Type B pancreatic cell (in vitro differentiated cells): ENCODE results near the gene GRIN2C. TPM values are rescaled to one million over a fixed set of nuclear protein-coding genes. Genes with fewer than 3 reads are reported as not detected.
"Not testable (repeated sequence)": the region's sequence is repeated elsewhere in the genome, so short reads cannot be mapped to it uniquely, and the experiment has no call there.

ENCODE experiments used
- DNase-seq: peaks from one replicate; pipeline ENCODE4 v3.0.0; 2021; ENCODE audit warnings: mixed read lengths; ENCODE audit not compliant: unreplicated experiment; ENCODE audit errors: extremely low spot score
- H3K27ac Mint-ChIP-seq: 2 replicates; pipeline ENCODE4 v1.8.0; 2021; ENCODE audit warnings: mild to moderate bottlenecking, mixed read lengths
- H3K27me3 Mint-ChIP-seq: 2 replicates; pipeline ENCODE4 v1.8.0; 2021; ENCODE audit warnings: mixed read lengths
- H3K36me3 Mint-ChIP-seq: 2 replicates; pipeline ENCODE4 v1.8.0; 2021; ENCODE audit warnings: mixed read lengths
- H3K4me1 Mint-ChIP-seq: one replicate; pipeline ENCODE4 v1.8.0; 2021; ENCODE audit warnings: mixed read lengths; ENCODE audit not compliant: unreplicated experiment
- H3K4me3 Mint-ChIP-seq: 2 replicates; pipeline ENCODE4 v1.8.0; 2021; ENCODE audit warnings: mild to moderate bottlenecking, mixed read lengths
- H3K9me3 Mint-ChIP-seq: 2 replicates; pipeline ENCODE4 v1.8.0; 2021; ENCODE audit warnings: mixed read lengths
- long read RNA-seq: library from polyadenylated mRNA; unstranded; transcript quantifications from one replicate; pipeline ENCODE4 v2.0.0, GENCODE V29; 2020
- total RNA-seq: library from RNA; stranded (reverse); gene quantifications from 2 replicates; pipeline ENCODE4 v1.2.1, GENCODE V29; 2021; ENCODE audit warnings: low replicate concordance
- TF ChIP-seq, protein P1 (sequence below): fragments of 200-600 bp; sonication (generic); conservative IDR thresholded peaks from 2 replicates; pipeline ENCODE4 v1.5.0; 2021; ENCODE audit warnings: antibody characterized with exemption, mild to moderate bottlenecking

Gene GRIN2C
- total RNA-seq, result 0.36 and 0.72 TPM in 2 replicates
- long read RNA-seq, result 0 reads

- Mint-ChIP-seq H3K9me3 (no peaks in the 10 kb centered on the region), H3K4me3 (peak within 1 kb of the TSS; percentile 71), H3K4me1 (peaks cover under 1% of the 10 kb centered on the region), H3K27ac (peak within 1 kb of the TSS; percentile 34), H3K36me3 (peaks cover 5% of the 10 kb centered on the region), H3K27me3 (peaks cover 73% of the 10 kb centered on the region)
- no peak for DNase-seq
- TF ChIP-seq, protein P1, sequence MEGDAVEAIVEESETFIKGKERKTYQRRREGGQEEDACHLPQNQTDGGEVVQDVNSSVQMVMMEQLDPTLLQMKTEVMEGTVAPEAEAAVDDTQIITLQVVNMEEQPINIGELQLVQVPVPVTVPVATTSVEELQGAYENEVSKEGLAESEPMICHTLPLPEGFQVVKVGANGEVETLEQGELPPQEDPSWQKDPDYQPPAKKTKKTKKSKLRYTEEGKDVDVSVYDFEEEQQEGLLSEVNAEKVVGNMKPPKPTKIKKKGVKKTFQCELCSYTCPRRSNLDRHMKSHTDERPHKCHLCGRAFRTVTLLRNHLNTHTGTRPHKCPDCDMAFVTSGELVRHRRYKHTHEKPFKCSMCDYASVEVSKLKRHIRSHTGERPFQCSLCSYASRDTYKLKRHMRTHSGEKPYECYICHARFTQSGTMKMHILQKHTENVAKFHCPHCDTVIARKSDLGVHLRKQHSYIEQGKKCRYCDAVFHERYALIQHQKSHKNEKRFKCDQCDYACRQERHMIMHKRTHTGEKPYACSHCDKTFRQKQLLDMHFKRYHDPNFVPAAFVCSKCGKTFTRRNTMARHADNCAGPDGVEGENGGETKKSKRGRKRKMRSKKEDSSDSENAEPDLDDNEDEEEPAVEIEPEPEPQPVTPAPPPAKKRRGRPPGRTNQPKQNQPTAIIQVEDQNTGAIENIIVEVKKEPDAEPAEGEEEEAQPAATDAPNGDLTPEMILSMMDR, result peak; percentile 74
Observed at GRCh38 chr17:74859459-74860228, at the start of gene GRIN2C. Gene GRIN2C (minus strand): TSS chr17:74859885. CDS start chr17:74855092, 4,793 bp downstream.

DNA sequence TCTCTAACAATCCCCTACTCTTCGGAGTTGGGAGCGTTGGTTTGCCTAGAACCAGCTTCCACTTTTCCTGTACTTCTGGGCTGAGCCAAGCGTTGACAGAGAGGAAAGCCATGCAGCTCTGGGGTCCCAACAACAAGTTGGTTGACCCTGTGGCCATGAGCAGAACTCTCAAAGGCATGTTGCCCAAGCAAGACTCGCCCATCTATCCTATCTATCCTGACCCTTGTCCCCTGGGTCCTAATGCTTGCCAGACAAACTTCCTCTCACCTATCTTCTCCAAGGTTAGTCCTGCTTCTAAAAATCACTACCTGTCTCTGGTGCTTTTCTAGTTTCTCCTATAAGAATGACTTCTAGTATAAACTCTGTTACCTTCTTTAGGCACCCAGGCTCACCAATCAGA is 49.4 kb upstream of the GRIN2C start:
- DNase-seq, H3K4me1 Mint-ChIP-seq, H3K4me3 Mint-ChIP-seq, H3K36me3 Mint-ChIP-seq, H3K9me3 Mint-ChIP-seq: not testable (repeated sequence)
- peak overlapping the region; percentile 32 for H3K27ac Mint-ChIP-seq
- peaks cover 42% of the 10 kb centered on the region for H3K27me3 Mint-ChIP-seq

GRCh38 chr17:74907012-74907411 is 47.3 kb upstream of the GRIN2C start:
- no peaks in the 10 kb centered on the region for H3K9me3 Mint-ChIP-seq
- H3K4me3 Mint-ChIP-seq, result no peak overlapping the region
- H3K27me3 Mint-ChIP-seq, result peaks cover 43% of the 10 kb centered on the region
- no peak overlapping the region for H3K27ac Mint-ChIP-seq
- TF ChIP-seq, protein P1, result no peak
- no peaks in the 10 kb centered on the region for H3K4me1 Mint-ChIP-seq
- DNase-seq, result no peak
- H3K36me3 Mint-ChIP-seq, result no peaks in the 10 kb centered on the region

DNA sequence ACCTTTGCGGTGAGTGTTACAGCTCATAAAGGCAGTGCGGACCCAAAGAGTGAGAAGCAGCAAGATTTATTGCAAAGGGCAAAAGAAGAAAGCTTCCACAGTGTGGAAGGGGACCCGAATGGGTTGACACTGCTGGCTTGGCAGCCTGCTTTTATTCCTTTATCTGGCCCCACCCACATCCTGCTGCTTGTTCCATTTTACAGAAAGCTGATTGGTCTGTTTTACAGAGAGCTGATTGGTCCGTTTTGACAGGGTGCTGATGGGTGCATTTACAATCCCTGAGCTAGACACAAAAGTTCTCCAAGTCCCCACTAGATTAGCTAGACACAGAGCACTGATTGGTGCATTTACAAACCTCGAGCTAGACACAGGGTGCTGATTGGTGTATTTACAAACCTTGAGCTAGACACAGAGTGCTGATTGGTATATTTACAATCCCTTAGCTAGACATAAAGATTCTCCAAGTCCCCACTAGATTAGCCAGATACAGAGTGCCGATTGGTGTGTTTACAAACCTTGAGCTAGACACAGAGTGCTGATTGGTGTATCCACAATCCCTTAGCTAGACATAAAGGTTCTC is 46.6 kb upstream of the GRIN2C start:
- H3K4me1 Mint-ChIP-seq, H3K36me3 Mint-ChIP-seq, H3K9me3 Mint-ChIP-seq, DNase-seq, H3K27ac Mint-ChIP-seq, H3K4me3 Mint-ChIP-seq: not testable (repeated sequence)
- peaks cover 49% of the 10 kb centered on the region for H3K27me3 Mint-ChIP-seq

- H3K27me3 Mint-ChIP-seq, result peaks cover 47% of the 10 kb centered on the region
- no peaks in the 10 kb centered on the region for H3K4me1 Mint-ChIP-seq
- TF ChIP-seq, protein P1, result no peak
- H3K27ac Mint-ChIP-seq, result no peak overlapping the region
- no peak for DNase-seq
- no peaks in the 10 kb centered on the region for H3K9me3 Mint-ChIP-seq
- H3K36me3 Mint-ChIP-seq, result no peaks in the 10 kb centered on the region
- H3K4me3 Mint-ChIP-seq, result no peak overlapping the region
Observed at GRCh38 chr17:74904687-74905409, 45.2 kb upstream of the GRIN2C start.

- TF ChIP-seq, protein P1, result no peak
- Mint-ChIP-seq H3K36me3 (no peaks in the 10 kb centered on the region), H3K9me3 (no peaks in the 10 kb centered on the region), H3K27me3 (peaks cover 43% of the 10 kb centered on the region), H3K27ac (no peak overlapping the region), H3K4me1 (no peaks in the 10 kb centered on the region), H3K4me3 (no peak overlapping the region)
- DNase-seq, result no peak
Observed at GRCh38 chr17:74903671-74904070, 44.0 kb upstream of the GRIN2C start.
